Fibroblast of lung (primary cell): ENCODE results near the gene TRUB2. TPM values are rescaled to one million over a fixed set of nuclear protein-coding genes. Genes with fewer than 3 reads are reported as not detected.

Experiments
- DNase-seq, 2 donors: peaks; one replicate each; pipeline versions ENCODE4 v3.0.0 to v3.0.0-alpha.2; 2010; ENCODE audit warnings: low read depth in 2 of 2
- H2AFZ ChIP-seq: 2 replicates; pipeline ENCODE4 v1.5.1; 2012; ENCODE audit warnings: low read length, control low read depth, inconsistent platforms
- H3K27ac ChIP-seq: 2 replicates; pipeline ENCODE4 v1.5.1; 2011; ENCODE audit warnings: low read length, control low read depth; ENCODE audit not compliant: insufficient read depth
- H3K27me3 ChIP-seq: 2 replicates; pipeline ENCODE4 v1.5.1; 2011; ENCODE audit warnings: mild to moderate bottlenecking, low read length; ENCODE audit not compliant: control insufficient read depth, insufficient read depth
- H3K36me3 ChIP-seq: 2 replicates; pipeline ENCODE4 v1.5.1; 2011; ENCODE audit warnings: low read length; ENCODE audit not compliant: control insufficient read depth, insufficient read depth
- H3K4me1 ChIP-seq: 2 replicates; pipeline ENCODE4 v1.5.1; 2011; ENCODE audit warnings: low read length; ENCODE audit not compliant: control insufficient read depth, insufficient read depth; ENCODE audit errors: extremely low read depth
- H3K4me2 ChIP-seq: 2 replicates; pipeline ENCODE4 v1.5.1; 2011; ENCODE audit warnings: low read length, control low read depth; ENCODE audit not compliant: insufficient read depth; ENCODE audit errors: extremely low read depth
- H3K4me3 ChIP-seq, 4 experiments: fragments of 200-600 bp in 1 of 4; sonication (generic) in 1 of 4; replicated peaks in 1 of 4; 2 replicates each; pipeline ENCODE4 v1.5.1; 2011 to 2016; ENCODE audit warnings: low read length in 4 of 4, low read depth in 3 of 4, mild to moderate bottlenecking in 3 of 4, control low read depth in 2 of 4, inconsistent platforms in 1 of 4, mixed read lengths in 1 of 4; ENCODE audit not compliant: insufficient read depth in 1 of 4; ENCODE audit errors: control extremely low read depth in 1 of 4
- H3K79me2 ChIP-seq: 2 replicates; pipeline ENCODE4 v1.5.1; 2012; ENCODE audit warnings: mild to moderate bottlenecking, low read length, inconsistent platforms; ENCODE audit not compliant: control insufficient read depth, insufficient read depth
- H3K9ac ChIP-seq: 2 replicates; pipeline ENCODE4 v1.5.1; 2011; ENCODE audit warnings: mild to moderate bottlenecking, low read length, control low read depth; ENCODE audit not compliant: insufficient read depth
- H3K9me3 ChIP-seq: 2 replicates; pipeline ENCODE4 v1.5.1; 2012; ENCODE audit warnings: low read depth, low read length; ENCODE audit not compliant: control insufficient read depth, insufficient read depth
- H4K20me1 ChIP-seq: 2 replicates; pipeline ENCODE4 v1.5.1; 2011; ENCODE audit warnings: low read length; ENCODE audit not compliant: control insufficient read depth, insufficient read depth; ENCODE audit errors: extremely low read depth
- EZH2 ChIP-seq: IDR thresholded peaks from 2 replicates; pipeline ENCODE4 v1.5.1; 2012; ENCODE audit warnings: low read length, control low read depth, mild to moderate bottlenecking; ENCODE audit errors: missing control alignments
- polyA plus RNA-seq, 2 donors: library from polyadenylated mRNA; depleted of rRNA in 1 of 2; stranded (reverse) in 1 of 2; unstranded in 1 of 2; fragments of >200 nt; gene quantifications; 2 replicates each; pipeline ENCODE4 v1.2.1, GENCODE V29; 2011 to 2012; ENCODE audit warnings: missing spikeins in 1 of 2
- total RNA-seq: library from RNA; depleted of rRNA; stranded (reverse); fragments of >200 nt; gene quantifications from 2 replicates; pipeline ENCODE4 v1.2.1, GENCODE V29; 2014
- TF ChIP-seq, protein P1 (sequence below), 2 donors: IDR thresholded peaks in 1 of 2; conservative IDR thresholded peaks in 1 of 2; 1 replicate in 1 of 2; 2 replicates in 1 of 2; pipeline ENCODE4 v1.5.1; 2011 to 2012; ENCODE audit warnings: low read length in 2 of 2, control low read depth in 1 of 2, inconsistent platforms in 1 of 2, low read depth in 1 of 2, mild to moderate bottlenecking in 1 of 2

TRUB2 gene
- total and polyA plus RNA-seq, 2 donors (not counting 1 experiment from before 2014, with no cell fraction given), result 10.4 to 22.6 TPM

DNA sequence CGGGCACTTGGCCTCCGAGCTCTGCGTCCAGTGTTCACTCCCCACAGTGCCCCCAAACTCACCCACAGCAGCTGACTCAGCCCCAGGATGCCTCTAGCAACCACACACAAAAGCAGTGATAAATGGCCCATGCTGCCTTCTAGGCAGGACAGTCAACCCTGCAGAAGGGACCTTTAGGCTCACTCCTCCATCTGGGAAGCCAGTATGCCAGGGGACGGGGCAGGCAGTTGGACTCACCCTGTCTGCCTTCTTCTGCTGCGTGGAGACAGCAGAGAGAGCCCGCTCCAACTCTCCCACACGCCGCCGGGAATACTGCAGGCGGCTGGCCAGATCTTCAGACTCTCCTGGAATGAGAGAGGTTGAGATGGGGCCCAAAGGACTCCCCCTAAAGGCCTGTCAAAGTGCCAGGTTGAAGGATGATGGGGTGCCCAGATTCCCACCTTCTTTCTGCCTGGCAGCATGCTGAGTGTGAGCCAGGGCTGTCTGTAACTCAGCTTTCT, 56.8 kb downstream of the TRUB2 start:
- DNase-seq, result no peak
- Histone ChIP-seq H3K9ac (no peak overlapping the region), H3K9me3 (no peaks in the 10 kb centered on the region), H3K4me2 (no peak overlapping the region), H3K27ac (no peak overlapping the region), H2AFZ (no peak overlapping the region), H3K27me3 (no peaks in the 10 kb centered on the region), H3K4me1 (no peaks in the 10 kb centered on the region), H3K4me3 (no peak overlapping the region), H4K20me1 (no peaks in the 10 kb centered on the region), H3K79me2 (no peaks in the 10 kb centered on the region), H3K36me3 (peaks cover 26% of the 10 kb centered on the region)
- TF ChIP-seq, protein P1, sequence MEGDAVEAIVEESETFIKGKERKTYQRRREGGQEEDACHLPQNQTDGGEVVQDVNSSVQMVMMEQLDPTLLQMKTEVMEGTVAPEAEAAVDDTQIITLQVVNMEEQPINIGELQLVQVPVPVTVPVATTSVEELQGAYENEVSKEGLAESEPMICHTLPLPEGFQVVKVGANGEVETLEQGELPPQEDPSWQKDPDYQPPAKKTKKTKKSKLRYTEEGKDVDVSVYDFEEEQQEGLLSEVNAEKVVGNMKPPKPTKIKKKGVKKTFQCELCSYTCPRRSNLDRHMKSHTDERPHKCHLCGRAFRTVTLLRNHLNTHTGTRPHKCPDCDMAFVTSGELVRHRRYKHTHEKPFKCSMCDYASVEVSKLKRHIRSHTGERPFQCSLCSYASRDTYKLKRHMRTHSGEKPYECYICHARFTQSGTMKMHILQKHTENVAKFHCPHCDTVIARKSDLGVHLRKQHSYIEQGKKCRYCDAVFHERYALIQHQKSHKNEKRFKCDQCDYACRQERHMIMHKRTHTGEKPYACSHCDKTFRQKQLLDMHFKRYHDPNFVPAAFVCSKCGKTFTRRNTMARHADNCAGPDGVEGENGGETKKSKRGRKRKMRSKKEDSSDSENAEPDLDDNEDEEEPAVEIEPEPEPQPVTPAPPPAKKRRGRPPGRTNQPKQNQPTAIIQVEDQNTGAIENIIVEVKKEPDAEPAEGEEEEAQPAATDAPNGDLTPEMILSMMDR (conservative IDR thresholded peaks at IDR 0.05 in 1 of 2, IDR thresholded peaks at IDR 0.05 in 1 of 2; ENCODE audit: low read depth in 1 of 2, low read length in 2 of 2), result no peak
- no peak for TF ChIP-seq EZH2

DNA sequence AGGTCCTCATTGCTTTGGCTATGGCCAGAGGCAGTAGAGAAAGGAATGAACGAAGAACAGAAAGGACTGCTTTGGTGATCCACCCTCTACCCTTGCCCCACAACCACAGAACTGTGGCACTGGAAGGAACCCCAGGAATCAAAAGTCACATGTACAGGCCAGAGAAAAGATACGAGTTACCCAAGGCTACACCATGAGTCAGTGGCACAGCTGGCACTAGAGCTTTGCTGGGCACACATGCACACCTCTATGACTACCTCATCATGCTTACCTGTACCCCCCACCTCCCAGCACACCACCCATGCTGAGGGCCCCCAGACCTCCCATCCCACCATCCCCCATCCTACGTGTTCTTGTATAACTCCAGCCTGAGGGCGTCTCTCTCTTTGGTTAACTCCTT, 59.6 kb downstream of the TRUB2 start:
- Histone ChIP-seq H3K36me3 (peaks cover 31% of the 10 kb centered on the region), H3K27ac (no peak overlapping the region), H3K4me3 (no peak overlapping the region), H2AFZ (no peak overlapping the region), H3K9ac (no peak overlapping the region), H3K4me2 (no peak overlapping the region), H3K27me3 (no peaks in the 10 kb centered on the region), H3K4me1 (no peaks in the 10 kb centered on the region), H3K79me2 (no peaks in the 10 kb centered on the region), H4K20me1 (no peaks in the 10 kb centered on the region), H3K9me3 (no peaks in the 10 kb centered on the region)
- DNase-seq, result no peak
- TF ChIP-seq, protein P1 (conservative IDR thresholded peaks at IDR 0.05 in 1 of 2, IDR thresholded peaks at IDR 0.05 in 1 of 2; ENCODE audit: low read depth in 1 of 2, low read length in 2 of 2), result no peak
- TF ChIP-seq EZH2, result no peak

DNA sequence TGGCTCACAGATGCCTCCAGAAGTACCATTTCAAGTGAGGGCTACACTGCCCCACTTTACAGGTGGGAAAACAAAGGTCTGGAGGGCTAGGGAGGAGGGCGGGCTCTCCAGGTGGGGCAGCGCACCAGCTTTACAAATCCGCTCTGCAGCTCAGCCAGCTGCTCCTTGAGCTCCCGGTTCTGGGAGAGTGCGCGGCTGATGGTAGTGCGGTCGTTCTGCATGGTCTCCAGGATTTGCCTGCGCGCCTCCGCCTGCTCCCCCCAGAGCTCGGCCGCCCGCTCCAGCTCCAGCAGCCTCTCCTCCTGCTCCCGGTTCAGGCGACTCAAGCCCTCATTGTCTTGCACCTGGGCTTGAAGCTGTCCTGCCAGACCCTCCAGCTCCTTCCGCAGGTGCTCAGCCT, 61.9 kb downstream of the TRUB2 start:
- no peak for DNase-seq
- Histone ChIP-seq H3K9ac (no peak overlapping the region), H3K4me1 (no peaks in the 10 kb centered on the region)

More for the DNA sequence above, 61.9 kb downstream of the TRUB2 start:
- H2AFZ ChIP-seq, result no peak overlapping the region
- H3K27ac ChIP-seq, result no peak overlapping the region
- H3K9me3 ChIP-seq, result no peaks in the 10 kb centered on the region
- no peak overlapping the region for H3K4me3 ChIP-seq
- no peaks in the 10 kb centered on the region for H3K79me2 ChIP-seq
- H4K20me1 ChIP-seq, result no peaks in the 10 kb centered on the region
- no peak overlapping the region for H3K4me2 ChIP-seq
- TF ChIP-seq EZH2, result no peak
- TF ChIP-seq, protein P1 (conservative IDR thresholded peaks at IDR 0.05 in 1 of 2, IDR thresholded peaks at IDR 0.05 in 1 of 2; ENCODE audit: low read depth in 1 of 2, low read length in 2 of 2), result no peak
- H3K27me3 ChIP-seq, result no peaks in the 10 kb centered on the region
- peaks cover 36% of the 10 kb centered on the region for H3K36me3 ChIP-seq
